Esophagus squamous epithelium (tissue), 5 donors: ENCODE data around the gene TMEM178B. TPM values are rescaled to one million over a fixed set of nuclear protein-coding genes. Genes with fewer than 3 reads are reported as not detected.

Source experiments
- DNase-seq: peaks from one replicate; lab custom pipeline; 2025; lab: John Stamatoyannopoulos, UW
- H3K27ac ChIP-seq, 4 donors: fragments of 200-600 bp; sonication (generic); one replicate each; pipeline ENCODE4 v1.5.1; 2016 to 2019; ENCODE audit warnings: mild to moderate bottlenecking in 1 of 4
- H3K27me3 ChIP-seq, 4 donors: fragments of 200-600 bp; sonication (generic); 1 replicate in 3 of 4; 2 replicates in 1 of 4; pipeline versions ENCODE4 v1.5.1 to v1.6.0; 2017 to 2021; ENCODE audit warnings: antibody characterized with exemption in 1 of 4
- H3K36me3 ChIP-seq, 3 donors: fragments of 200-600 bp; sonication (generic); one replicate each; pipeline ENCODE4 v1.5.1; 2016 to 2019
- H3K4me1 ChIP-seq, 3 donors: fragments of 200-600 bp; sonication (generic); one replicate each; pipeline ENCODE4 v1.5.1; 2017 to 2019
- H3K4me3 ChIP-seq, 4 donors: fragments of 200-600 bp; sonication (generic); 1 replicate in 3 of 4; 2 replicates in 1 of 4; pipeline ENCODE4 v1.5.1; 2016 to 2019; ENCODE audit warnings: mild to moderate bottlenecking in 2 of 4, moderate library complexity in 1 of 4
- H3K9me3 ChIP-seq, 3 donors: fragments of 200-600 bp; sonication (generic); one replicate each; pipeline ENCODE4 v1.5.1; 2016 to 2019
- POLR2A ChIP-seq, 4 donors: fragments of 450-650 bp; IDR thresholded peaks; one replicate each; pipeline ENCODE4 v1.6.1; 2017; ENCODE audit warnings: antibody characterized with exemption in 4 of 4, mild to moderate bottlenecking in 4 of 4, moderate library complexity in 3 of 4
- WGBS, 2 donors: methylation state at CpG; one replicate each; pipeline ENCODE4 v1.1.5; 2018; 5-methylcytosine and 5-hydroxymethylcytosine counted together
- intact Hi-C: fragments of 100-400 bp; cut with DNase I; formaldehyde crosslinking; loops from one replicate; pipeline ENCODE4 v1.15.0; 2022
- total RNA-seq, 4 donors: library from RNA; depleted of rRNA; stranded (reverse); fragments of >200 nt; gene quantifications; one replicate each; pipeline ENCODE4 v1.1.0, GENCODE V29; 2016
- TF ChIP-seq, protein P1 (sequence below), 6 experiments: fragments of 450-650 bp in 4 of 6; fragments of 200-600 bp in 2 of 6; sonication (generic) in 2 of 6; IDR thresholded peaks; one replicate each; pipeline ENCODE4 v1.5.1; 2016 to 2019; ENCODE audit warnings: antibody characterized with exemption in 6 of 6, mild to moderate bottlenecking in 4 of 6, moderate library complexity in 4 of 6
- donor health status: DM: yes; HTN: yes; CAD: no.

Gene TMEM178B
- total RNA-seq, 4 donors from 2014 or later = 0.95 to 1.7 (median 1.2) TPM

DNA sequence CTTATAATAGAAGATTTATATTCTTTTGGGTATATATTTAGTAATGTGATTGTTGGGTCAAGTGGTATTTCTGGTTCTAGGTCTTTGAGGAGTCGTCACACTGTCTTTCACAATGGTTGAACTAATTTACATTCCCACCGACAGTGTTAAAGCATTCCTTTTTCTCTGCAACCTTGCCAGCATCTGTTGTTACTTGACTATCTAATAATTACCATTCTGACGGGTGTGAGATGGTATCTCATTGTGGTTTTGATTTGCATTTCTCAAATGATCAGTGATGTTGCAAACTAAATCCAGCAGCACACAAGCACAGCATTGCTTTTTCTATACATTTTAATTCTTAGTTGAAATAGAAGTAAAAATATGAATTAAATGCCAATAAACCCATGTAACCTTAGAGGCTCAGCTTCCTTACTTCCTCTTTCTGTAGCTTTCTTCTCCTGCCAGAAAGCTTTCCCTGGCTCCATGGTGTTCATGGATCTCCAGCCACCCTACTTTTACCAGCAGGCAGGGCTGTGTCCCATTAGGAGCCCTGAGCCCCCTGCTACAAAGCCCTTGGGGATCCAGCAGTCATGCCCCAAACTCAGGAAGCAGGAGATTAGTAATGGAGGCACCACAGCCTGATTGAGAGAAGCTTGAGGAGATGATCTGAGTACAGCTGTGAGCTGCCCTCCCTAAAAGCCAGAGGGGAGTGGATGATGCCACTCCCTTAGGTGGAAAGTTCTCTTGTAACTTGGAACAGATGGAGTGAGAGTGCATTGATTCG lies 158.6 kb downstream of the TMEM178B start:
- no peak overlapping the region for H3K4me3 ChIP-seq

DNA sequence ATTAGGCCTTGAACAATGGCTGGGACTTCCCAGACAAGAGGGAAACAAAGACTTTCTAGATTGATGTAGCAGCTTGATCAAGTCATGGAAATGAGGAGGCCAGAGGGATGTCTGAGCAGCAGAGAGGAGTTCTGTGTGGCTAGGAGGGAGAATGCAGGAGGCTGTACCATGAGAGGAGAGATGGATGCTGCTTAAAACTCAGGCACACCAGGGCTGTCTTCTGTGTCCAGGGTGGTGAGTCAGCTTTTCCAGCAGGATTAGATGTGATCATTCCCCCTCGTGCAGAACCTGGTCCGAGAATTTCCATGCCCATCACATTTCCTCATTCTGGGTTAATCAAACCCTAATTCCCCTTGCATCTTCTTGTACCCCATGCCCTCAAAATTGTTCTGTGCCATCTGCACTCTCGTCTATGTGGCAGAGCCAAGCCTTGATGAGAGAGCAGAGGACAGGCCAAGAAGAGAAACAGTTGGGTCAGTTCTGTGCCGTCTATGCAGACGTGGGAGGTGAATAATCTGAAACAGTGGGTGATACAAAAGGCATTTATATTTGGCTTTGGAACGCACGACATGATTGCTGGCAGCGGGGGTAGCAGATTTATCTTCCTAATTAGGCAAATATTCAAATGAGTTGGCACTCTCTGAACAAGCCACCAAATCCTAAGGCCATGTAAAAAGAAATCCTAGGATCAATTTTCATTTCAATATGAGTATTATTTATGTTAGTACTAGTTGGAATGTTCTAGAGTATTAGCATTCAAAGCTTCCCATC lies 160.7 kb downstream of the TMEM178B start:
- Histone ChIP-seq H3K27ac (no peak overlapping the region), H3K9me3 (no peaks in the 10 kb centered on the region), H3K36me3 (no peaks in the 10 kb centered on the region), H3K4me3 (no peak overlapping the region), H3K4me1 (no peaks in the 10 kb centered on the region), H3K27me3 (no peaks in the 10 kb centered on the region)
- intact Hi-C loops = no loop called here
- WGBS, 2 donors = 82 to 87% methylated on average over 7 to 8 of the region's 8 CpGs
- TF ChIP-seq, protein P1, sequence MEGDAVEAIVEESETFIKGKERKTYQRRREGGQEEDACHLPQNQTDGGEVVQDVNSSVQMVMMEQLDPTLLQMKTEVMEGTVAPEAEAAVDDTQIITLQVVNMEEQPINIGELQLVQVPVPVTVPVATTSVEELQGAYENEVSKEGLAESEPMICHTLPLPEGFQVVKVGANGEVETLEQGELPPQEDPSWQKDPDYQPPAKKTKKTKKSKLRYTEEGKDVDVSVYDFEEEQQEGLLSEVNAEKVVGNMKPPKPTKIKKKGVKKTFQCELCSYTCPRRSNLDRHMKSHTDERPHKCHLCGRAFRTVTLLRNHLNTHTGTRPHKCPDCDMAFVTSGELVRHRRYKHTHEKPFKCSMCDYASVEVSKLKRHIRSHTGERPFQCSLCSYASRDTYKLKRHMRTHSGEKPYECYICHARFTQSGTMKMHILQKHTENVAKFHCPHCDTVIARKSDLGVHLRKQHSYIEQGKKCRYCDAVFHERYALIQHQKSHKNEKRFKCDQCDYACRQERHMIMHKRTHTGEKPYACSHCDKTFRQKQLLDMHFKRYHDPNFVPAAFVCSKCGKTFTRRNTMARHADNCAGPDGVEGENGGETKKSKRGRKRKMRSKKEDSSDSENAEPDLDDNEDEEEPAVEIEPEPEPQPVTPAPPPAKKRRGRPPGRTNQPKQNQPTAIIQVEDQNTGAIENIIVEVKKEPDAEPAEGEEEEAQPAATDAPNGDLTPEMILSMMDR (IDR thresholded peaks at IDR 0.05) = no peak
- no peak for TF ChIP-seq POLR2A (IDR thresholded peaks at IDR 0.05)
- DNase-seq = no peak

More for the DNA sequence above, 158.6 kb downstream of the TMEM178B start:
- 55 to 56% methylated on average over 3 to 4 of the region's 4 CpGs for WGBS, 2 donors
- no peak for DNase-seq
- no peak overlapping the region for H3K27ac ChIP-seq
- H3K9me3 ChIP-seq = no peaks in the 10 kb centered on the region
- intact Hi-C loops = no loop called here
- TF ChIP-seq POLR2A (IDR thresholded peaks at IDR 0.05) = no peak
- H3K36me3 ChIP-seq = no peaks in the 10 kb centered on the region
- no peaks in the 10 kb centered on the region for H3K4me1 ChIP-seq
- H3K27me3 ChIP-seq = no peaks in the 10 kb centered on the region

DNA sequence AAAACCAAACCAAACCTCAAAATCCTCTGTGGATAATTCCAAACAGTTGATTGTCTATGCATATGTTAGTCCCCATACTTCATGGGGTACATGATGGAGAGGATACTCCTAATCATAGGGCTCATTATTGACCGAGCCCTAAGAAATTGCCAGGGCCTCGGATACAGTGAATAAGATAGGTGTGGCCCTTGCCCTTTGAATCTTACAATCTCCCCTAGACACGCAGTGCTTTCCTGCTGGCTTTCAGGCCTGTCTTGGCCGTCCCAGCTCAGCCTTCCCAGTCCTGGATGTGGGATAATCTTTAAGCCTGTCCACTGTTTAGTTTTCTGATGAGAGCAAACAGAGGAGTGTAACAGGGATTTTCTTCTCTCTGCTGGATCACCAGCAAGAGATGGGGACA lies 161.8 kb downstream of the TMEM178B start:
- H3K27ac ChIP-seq = no peak overlapping the region
- 73 to 83% methylated on average over 4 of the region's 4 CpGs for WGBS, 2 donors
- TF ChIP-seq, protein P1 (IDR thresholded peaks at IDR 0.05) = no peak
- no peak for TF ChIP-seq POLR2A (IDR thresholded peaks at IDR 0.05)
- H3K4me3 ChIP-seq = no peak overlapping the region
- intact Hi-C loops = no loop called here
- H3K36me3 ChIP-seq = no peaks in the 10 kb centered on the region
- no peaks in the 10 kb centered on the region for H3K27me3 ChIP-seq
- no peak for DNase-seq
- H3K9me3 ChIP-seq = no peaks in the 10 kb centered on the region
- no peaks in the 10 kb centered on the region for H3K4me1 ChIP-seq

DNA sequence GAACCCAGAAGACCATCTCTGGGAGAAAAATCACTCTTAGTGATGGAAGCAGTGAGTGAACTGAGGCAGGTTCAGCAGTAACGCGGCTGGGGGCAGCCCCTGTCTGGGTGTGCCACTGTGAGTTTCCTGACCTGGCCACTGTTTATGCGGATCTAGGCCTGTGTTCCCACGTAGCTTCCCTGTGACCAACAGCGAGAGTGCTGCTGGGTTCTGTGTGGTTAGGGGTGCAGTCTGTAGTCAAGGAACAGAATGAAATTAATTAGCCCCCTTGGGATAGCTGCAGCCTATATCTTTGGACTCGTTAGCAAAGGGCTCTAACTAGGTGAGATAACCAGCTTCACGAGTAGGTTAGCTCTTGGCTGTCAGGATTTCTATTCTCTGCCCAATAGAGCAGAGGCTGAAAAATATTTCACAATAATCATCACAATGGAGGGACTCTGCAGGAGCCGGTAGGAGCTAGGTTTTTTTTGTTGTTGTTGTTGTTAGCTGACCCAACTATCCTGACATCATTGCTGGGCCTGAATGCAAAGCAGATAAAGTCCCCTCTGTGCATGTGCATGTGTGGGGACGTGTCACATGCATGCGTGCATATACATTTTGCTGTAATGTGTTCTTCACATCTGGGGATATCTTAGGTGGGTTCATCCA lies 164.9 kb downstream of the TMEM178B start:
- intact Hi-C loops = no loop called here
- 59 to 65% methylated on average over 9 to 10 of the region's 10 CpGs for WGBS, 2 donors
- Histone ChIP-seq H3K27ac (no peak overlapping the region), H3K27me3 (no peaks in the 10 kb centered on the region), H3K9me3 (no peaks in the 10 kb centered on the region), H3K4me1 (no peaks in the 10 kb centered on the region), H3K4me3 (no peak overlapping the region), H3K36me3 (no peaks in the 10 kb centered on the region)
- DNase-seq = no peak
- TF ChIP-seq, protein P1 (IDR thresholded peaks at IDR 0.05) = no peak
- TF ChIP-seq POLR2A (IDR thresholded peaks at IDR 0.05) = no peak

DNA sequence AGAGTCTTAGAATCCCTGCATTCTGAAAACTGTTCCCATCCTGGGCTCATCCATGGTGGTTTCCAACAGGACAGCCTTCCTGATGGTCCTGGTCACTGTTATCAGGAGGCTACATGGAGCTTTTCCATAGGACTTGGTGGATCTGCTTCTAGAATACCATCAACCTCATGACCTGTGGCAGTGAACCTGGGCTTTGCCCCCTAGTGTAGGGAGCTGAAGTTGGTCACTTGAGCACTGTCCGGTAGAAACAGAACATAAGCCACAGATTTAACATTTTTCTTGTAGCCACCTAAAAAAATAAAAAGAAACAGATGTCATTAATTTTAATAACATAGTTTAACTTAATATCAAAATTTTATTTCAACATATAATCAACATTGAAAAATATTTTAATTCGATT lies 165.8 kb downstream of the TMEM178B start:
- Histone ChIP-seq H3K9me3 (no peaks in the 10 kb centered on the region), H3K36me3 (no peaks in the 10 kb centered on the region), H3K4me1 (no peaks in the 10 kb centered on the region), H3K4me3 (no peak overlapping the region), H3K27ac (no peak overlapping the region), H3K27me3 (no peaks in the 10 kb centered on the region)
- no peak for TF ChIP-seq POLR2A (IDR thresholded peaks at IDR 0.05)
- TF ChIP-seq, protein P1 (IDR thresholded peaks at IDR 0.05) = no peak
- no peak for DNase-seq
- intact Hi-C loops = loop anchor here (10.0 kb wide), 1 partner anchor 305 kb away; no protein-coding TSS in a partner anchor
- 92 to 96% methylated on average over 2 of the region's 2 CpGs for WGBS, 2 donors
